A549 (cell line): ENCODE results near the gene KCNQ1. TPM values are rescaled to one million over a fixed set of nuclear protein-coding genes. Genes with fewer than 3 reads are reported as not detected.

ENCODE experiments used
- ATAC-seq, 2 experiments: fragments of 200-7000 bp in 1 of 2; fragments of >200 bp in 1 of 2; cut with Nextera tagmentation in 1 of 2; cut with Tn5 transposase in 1 of 2; 3 replicates each; pipeline versions ENCODE4 v1.8.0 to v1.9.1; 2018 to 2020; ENCODE audit warnings: mild to moderate bottlenecking in 1 of 2, moderate library complexity in 1 of 2
- CTCF ChIA-PET: fragments of 300-600 bp; sonication (Branson Sonifier 250); formaldehyde crosslinking; extraction: SDS; loops from one replicate; lab custom pipeline; 2021; ENCODE audit warnings: antibody characterized with exemption, inconsistent platforms; lab: Yijun Ruan, JAX
- POLR2A ChIA-PET: fragments of 350-600 bp; formaldehyde crosslinking; extraction: SDS; loops from one replicate; lab custom pipeline; 2021; ENCODE audit warnings: antibody characterized with exemption, inconsistent platforms; lab: Yijun Ruan, JAX
- DNase-seq, 2 experiments: peaks; one replicate each; pipeline versions ENCODE4 v3.0.0 to v3.0.0-alpha.2; 2011 to 2016; ENCODE audit warnings: low read depth in 1 of 2, low spot score in 1 of 2
- FAIRE-seq: peaks from 2 replicates; lab custom pipeline; 2011; peaks lifted over from hg19 to GRCh38; lab: Jason Lieb, UNC
- H3K27ac ChIP-seq, 2 experiments: fragments of >200 bp; sonication (Bioruptor Twin); formaldehyde crosslinking; 3 replicates each; pipeline ENCODE4 v1.5.1; 2016 to 2017
- H3K4me1 ChIP-seq: fragments of >200 bp; sonication (Bioruptor Twin); formaldehyde crosslinking; 3 replicates; pipeline ENCODE4 v1.6.1; 2016
- H3K4me2 ChIP-seq: fragments of >200 bp; sonication (Bioruptor Twin); formaldehyde crosslinking; 3 replicates; pipeline ENCODE4 v1.6.1; 2016
- H3K4me3 ChIP-seq: fragments of >200 bp; sonication (Bioruptor Twin); formaldehyde crosslinking; 3 replicates; pipeline ENCODE4 v1.5.1; 2016
- H3K9me3 ChIP-seq: fragments of >200 bp; sonication (Bioruptor Twin); formaldehyde crosslinking; 3 replicates; pipeline ENCODE4 v1.6.1; 2016
- BHLHE40 ChIP-seq: IDR thresholded peaks from 2 replicates; pipeline ENCODE4 v1.6.1; 2012; ENCODE audit warnings: low read depth, low read length, inconsistent platforms
- CBX8 ChIP-seq: fragments of 200-600 bp; sonication (generic); IDR thresholded peaks from 2 replicates; pipeline ENCODE4 v1.6.1; 2016
- CEBPB ChIP-seq, 2 experiments: fragments of >200 bp in 1 of 2; sonication (Bioruptor Twin) in 1 of 2; formaldehyde crosslinking in 1 of 2; IDR thresholded peaks; 2 replicates each; pipeline ENCODE4 v1.6.1; 2012 to 2016
- HDAC2 ChIP-seq: fragments of 200-600 bp; sonication (generic); IDR thresholded peaks from 2 replicates; pipeline ENCODE4 v1.6.1; 2016
- HEYL ChIP-seq: fragments of 250-450 bp; sonication (Bioruptor Pico); IDR thresholded peaks from 2 replicates; pipeline ENCODE4 v1.8.0; 2021; ENCODE audit warnings: mild to moderate bottlenecking, moderate library complexity
- HOXB13 ChIP-seq: fragments of 250-450 bp; sonication (Bioruptor Pico); IDR thresholded peaks from 2 replicates; pipeline ENCODE4 v1.5.0; 2020; ENCODE audit warnings: low read depth, mild to moderate bottlenecking, moderate library complexity
- JUN ChIP-seq, 2 experiments: fragments of >200 bp; sonication (Bioruptor Twin); formaldehyde crosslinking; IDR thresholded peaks; 2 replicates in 1 of 2; 3 replicates in 1 of 2; pipeline ENCODE4 v1.6.1; 2016 to 2017
- MAFK ChIP-seq: fragments of 450-650 bp; IDR thresholded peaks from 2 replicates; pipeline ENCODE4 v1.6.1; 2014; ENCODE audit not compliant: partially characterized antibody
- NR3C1 ChIP-seq: fragments of >200 bp; sonication (Bioruptor Twin); formaldehyde crosslinking; IDR thresholded peaks from 3 replicates; pipeline ENCODE4 v1.6.1; 2017
- PHF8 ChIP-seq: fragments of 200-600 bp; sonication (generic); IDR thresholded peaks from 2 replicates; pipeline ENCODE4 v1.6.1; 2016; ENCODE audit warnings: low read depth, mild to moderate bottlenecking, antibody characterized with exemption, moderate library complexity, borderline replicate concordance
- POLR2A ChIP-seq: IDR thresholded peaks from 2 replicates; pipeline ENCODE4 v1.6.1; 2012; ENCODE audit warnings: mild to moderate bottlenecking, low read length
- POLR2AphosphoS2 ChIP-seq: conservative IDR thresholded peaks from 2 replicates; pipeline ENCODE4 v1.6.1; 2012; ENCODE audit warnings: low read length, improper control_type of control experiment, inconsistent platforms
- RARB ChIP-seq: fragments of 250-450 bp; sonication (Bioruptor Pico); IDR thresholded peaks from 2 replicates; pipeline ENCODE4 v1.8.0; 2021; ENCODE audit warnings: mild to moderate bottlenecking, moderate library complexity
- RFX5 ChIP-seq: fragments of 450-650 bp; IDR thresholded peaks from 2 replicates; pipeline ENCODE4 v1.7.1; 2014; ENCODE audit warnings: antibody characterized with exemption, mild to moderate bottlenecking, moderate library complexity
- RNF2 ChIP-seq: fragments of 200-600 bp; sonication (generic); IDR thresholded peaks from 2 replicates; pipeline ENCODE4 v1.6.1; 2016; ENCODE audit warnings: low read depth, mild to moderate bottlenecking, antibody characterized with exemption, moderate library complexity, borderline replicate concordance
- TP53 ChIP-seq: fragments of 250-450 bp; sonication (Bioruptor Pico); IDR thresholded peaks from 2 replicates; pipeline ENCODE4 v1.5.0; 2021; ENCODE audit warnings: mild to moderate bottlenecking, moderate library complexity
- ZFP36 ChIP-seq: fragments of 450-650 bp; IDR thresholded peaks from 2 replicates; pipeline ENCODE4 v1.6.1; 2014; ENCODE audit warnings: borderline replicate concordance; ENCODE audit not compliant: partially characterized antibody
- ZSCAN20 ChIP-seq: fragments of 250-450 bp; sonication (Bioruptor Pico); IDR thresholded peaks from 2 replicates; pipeline ENCODE4 v1.8.0; 2022; ENCODE audit warnings: mild to moderate bottlenecking, moderate library complexity
- WGBS: methylation state at CpG from one replicate; pipeline ENCODE4 v1.1.6; 2017; ENCODE audit errors: missing lambda C conversion rate; 5-methylcytosine and 5-hydroxymethylcytosine counted together
- polyA plus RNA-seq, 4 experiments: library from polyadenylated mRNA; depleted of rRNA in 3 of 4; stranded (reverse); fragments of >200 nt; fragmentation: RNase III in 1 of 4; extraction: RNeasy Plus Mini Kit Qiagen cat#74134 plus additional on column Dnase treatment in 1 of 4; gene quantifications; 2 replicates in 3 of 4; 3 replicates in 1 of 4; pipeline ENCODE4 v1.2.3, GENCODE V29; 2011 to 2017
- TF ChIP-seq, protein P1 (sequence below): fragments of 450-650 bp; IDR thresholded peaks from 2 replicates; pipeline ENCODE4 v1.6.1; 2014; ENCODE audit warnings: antibody characterized with exemption
- TF ChIP-seq, protein P2 (sequence below): fragments of 200-600 bp; sonication (generic); IDR thresholded peaks from 2 replicates; pipeline ENCODE4 v1.6.1; 2016; ENCODE audit warnings: antibody characterized with exemption, mild to moderate bottlenecking, moderate library complexity
- TF ChIP-seq, protein P3 (sequence below): fragments of 250-450 bp; sonication (Bioruptor Pico); IDR thresholded peaks from 2 replicates; pipeline ENCODE4 v1.5.0; 2020; ENCODE audit warnings: low read depth, mild to moderate bottlenecking, moderate library complexity
- TF ChIP-seq, protein P4 (sequence below): IDR thresholded peaks from 2 replicates; pipeline ENCODE4 v1.6.1; 2012
- TF ChIP-seq, protein P5 (sequence below): fragments of 250-450 bp; sonication (Bioruptor Pico); IDR thresholded peaks from 2 replicates; pipeline ENCODE4 v1.5.0; 2021; ENCODE audit warnings: mild to moderate bottlenecking, moderate library complexity, borderline replicate concordance
- TF ChIP-seq, protein P6 (sequence below): fragments of 150-350 bp; IDR thresholded peaks from 2 replicates; pipeline ENCODE4 v1.6.1; 2014; ENCODE audit warnings: low read depth, mild to moderate bottlenecking, low read length
- TF ChIP-seq, protein P7 (sequence below): fragments of >200 bp; sonication (Bioruptor Twin); formaldehyde crosslinking; IDR thresholded peaks from 3 replicates; pipeline ENCODE4 v1.6.1; 2016

KCNQ1 gene
- polyA plus RNA-seq, 2 of the 4 experiments (the other 2 are of a cell fraction), result 0.14 to 0.17 TPM

DNA sequence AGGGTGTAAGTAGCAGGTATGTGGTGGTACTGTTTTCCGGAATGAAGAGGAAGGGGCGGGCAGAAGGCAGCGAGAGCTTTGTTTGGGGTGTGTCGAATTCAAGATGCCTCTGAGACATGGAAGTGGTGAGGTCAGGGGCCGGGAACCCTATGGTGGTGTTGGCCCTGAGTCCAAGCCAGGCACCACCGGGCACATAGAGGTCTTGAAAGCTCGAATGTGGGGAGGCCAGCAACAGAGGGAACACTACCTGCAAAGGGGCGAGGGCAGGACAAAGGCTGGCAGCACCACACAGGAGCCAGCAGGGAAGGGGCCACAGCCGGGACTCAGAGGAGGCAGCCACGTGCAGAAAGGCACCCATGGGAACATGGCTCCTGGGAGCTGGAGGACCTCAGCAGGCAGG is 383.0 kb downstream of the KCNQ1 start:
- no peak for TF ChIP-seq RFX5
- TF ChIP-seq, protein P1, sequence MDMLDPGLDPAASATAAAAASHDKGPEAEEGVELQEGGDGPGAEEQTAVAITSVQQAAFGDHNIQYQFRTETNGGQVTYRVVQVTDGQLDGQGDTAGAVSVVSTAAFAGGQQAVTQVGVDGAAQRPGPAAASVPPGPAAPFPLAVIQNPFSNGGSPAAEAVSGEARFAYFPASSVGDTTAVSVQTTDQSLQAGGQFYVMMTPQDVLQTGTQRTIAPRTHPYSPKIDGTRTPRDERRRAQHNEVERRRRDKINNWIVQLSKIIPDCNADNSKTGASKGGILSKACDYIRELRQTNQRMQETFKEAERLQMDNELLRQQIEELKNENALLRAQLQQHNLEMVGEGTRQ, result no peak
- TF ChIP-seq HDAC2, result no peak
- TF ChIP-seq, protein P2, sequence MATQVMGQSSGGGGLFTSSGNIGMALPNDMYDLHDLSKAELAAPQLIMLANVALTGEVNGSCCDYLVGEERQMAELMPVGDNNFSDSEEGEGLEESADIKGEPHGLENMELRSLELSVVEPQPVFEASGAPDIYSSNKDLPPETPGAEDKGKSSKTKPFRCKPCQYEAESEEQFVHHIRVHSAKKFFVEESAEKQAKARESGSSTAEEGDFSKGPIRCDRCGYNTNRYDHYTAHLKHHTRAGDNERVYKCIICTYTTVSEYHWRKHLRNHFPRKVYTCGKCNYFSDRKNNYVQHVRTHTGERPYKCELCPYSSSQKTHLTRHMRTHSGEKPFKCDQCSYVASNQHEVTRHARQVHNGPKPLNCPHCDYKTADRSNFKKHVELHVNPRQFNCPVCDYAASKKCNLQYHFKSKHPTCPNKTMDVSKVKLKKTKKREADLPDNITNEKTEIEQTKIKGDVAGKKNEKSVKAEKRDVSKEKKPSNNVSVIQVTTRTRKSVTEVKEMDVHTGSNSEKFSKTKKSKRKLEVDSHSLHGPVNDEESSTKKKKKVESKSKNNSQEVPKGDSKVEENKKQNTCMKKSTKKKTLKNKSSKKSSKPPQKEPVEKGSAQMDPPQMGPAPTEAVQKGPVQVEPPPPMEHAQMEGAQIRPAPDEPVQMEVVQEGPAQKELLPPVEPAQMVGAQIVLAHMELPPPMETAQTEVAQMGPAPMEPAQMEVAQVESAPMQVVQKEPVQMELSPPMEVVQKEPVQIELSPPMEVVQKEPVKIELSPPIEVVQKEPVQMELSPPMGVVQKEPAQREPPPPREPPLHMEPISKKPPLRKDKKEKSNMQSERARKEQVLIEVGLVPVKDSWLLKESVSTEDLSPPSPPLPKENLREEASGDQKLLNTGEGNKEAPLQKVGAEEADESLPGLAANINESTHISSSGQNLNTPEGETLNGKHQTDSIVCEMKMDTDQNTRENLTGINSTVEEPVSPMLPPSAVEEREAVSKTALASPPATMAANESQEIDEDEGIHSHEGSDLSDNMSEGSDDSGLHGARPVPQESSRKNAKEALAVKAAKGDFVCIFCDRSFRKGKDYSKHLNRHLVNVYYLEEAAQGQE, result no peak
- TF ChIP-seq RNF2, result no peak
- TF ChIP-seq TP53, result no peak
- TF ChIP-seq, protein P3, sequence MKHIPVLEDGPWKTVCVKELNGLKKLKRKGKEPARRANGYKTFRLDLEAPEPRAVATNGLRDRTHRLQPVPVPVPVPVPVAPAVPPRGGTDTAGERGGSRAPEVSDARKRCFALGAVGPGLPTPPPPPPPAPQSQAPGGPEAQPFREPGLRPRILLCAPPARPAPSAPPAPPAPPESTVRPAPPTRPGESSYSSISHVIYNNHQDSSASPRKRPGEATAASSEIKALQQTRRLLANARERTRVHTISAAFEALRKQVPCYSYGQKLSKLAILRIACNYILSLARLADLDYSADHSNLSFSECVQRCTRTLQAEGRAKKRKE (CRISPR knock-in tag), result no peak
- TF ChIP-seq PHF8, result no peak
- no peak for TF ChIP-seq MAFK
- TF ChIP-seq, protein P4, sequence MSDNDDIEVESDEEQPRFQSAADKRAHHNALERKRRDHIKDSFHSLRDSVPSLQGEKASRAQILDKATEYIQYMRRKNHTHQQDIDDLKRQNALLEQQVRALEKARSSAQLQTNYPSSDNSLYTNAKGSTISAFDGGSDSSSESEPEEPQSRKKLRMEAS, result no peak
- no peak for TF ChIP-seq RARB (CRISPR knock-in tag)
- TF ChIP-seq POLR2A, result no peak
- no peak for TF ChIP-seq BHLHE40
- TF ChIP-seq ZSCAN20 (CRISPR knock-in tag), result no peak
- TF ChIP-seq, protein P5, sequence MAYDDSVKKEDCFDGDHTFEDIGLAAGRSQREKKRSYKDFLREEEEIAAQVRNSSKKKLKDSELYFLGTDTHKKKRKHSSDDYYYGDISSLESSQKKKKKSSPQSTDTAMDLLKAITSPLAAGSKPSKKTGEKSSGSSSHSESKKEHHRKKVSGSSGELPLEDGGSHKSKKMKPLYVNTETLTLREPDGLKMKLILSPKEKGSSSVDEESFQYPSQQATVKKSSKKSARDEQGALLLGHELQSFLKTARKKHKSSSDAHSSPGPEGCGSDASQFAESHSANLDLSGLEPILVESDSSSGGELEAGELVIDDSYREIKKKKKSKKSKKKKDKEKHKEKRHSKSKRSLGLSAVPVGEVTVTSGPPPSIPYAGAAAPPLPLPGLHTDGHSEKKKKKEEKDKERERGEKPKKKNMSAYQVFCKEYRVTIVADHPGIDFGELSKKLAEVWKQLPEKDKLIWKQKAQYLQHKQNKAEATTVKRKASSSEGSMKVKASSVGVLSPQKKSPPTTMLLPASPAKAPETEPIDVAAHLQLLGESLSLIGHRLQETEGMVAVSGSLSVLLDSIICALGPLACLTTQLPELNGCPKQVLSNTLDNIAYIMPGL (CRISPR knock-in tag), result no peak
- TF ChIP-seq HOXB13 (CRISPR knock-in tag), result no peak
- H3K4me2 ChIP-seq, result no peak overlapping the region
- WGBS, result 45% methylated on average over 10 of the region's 10 CpGs
- DNase-seq, result no peak
- POLR2A ChIA-PET, result no interaction called here
- peaks cover 29% of the 10 kb centered on the region for H3K9me3 ChIP-seq
- H3K4me1 ChIP-seq, result peaks cover 10% of the 10 kb centered on the region; the same call in 2 of the 3 replicates
- no peak overlapping the region for H3K27ac ChIP-seq
- CTCF ChIA-PET, result interaction anchor here (0.9 to 1.6 kb wide), 3 partner anchors 9 to 297 kb away, joined by 3 to 5 read pairs (median 3); no protein-coding TSS in a partner anchor
- no peak for FAIRE-seq
- no peak for ATAC-seq
- no peak overlapping the region for H3K4me3 ChIP-seq

DNA sequence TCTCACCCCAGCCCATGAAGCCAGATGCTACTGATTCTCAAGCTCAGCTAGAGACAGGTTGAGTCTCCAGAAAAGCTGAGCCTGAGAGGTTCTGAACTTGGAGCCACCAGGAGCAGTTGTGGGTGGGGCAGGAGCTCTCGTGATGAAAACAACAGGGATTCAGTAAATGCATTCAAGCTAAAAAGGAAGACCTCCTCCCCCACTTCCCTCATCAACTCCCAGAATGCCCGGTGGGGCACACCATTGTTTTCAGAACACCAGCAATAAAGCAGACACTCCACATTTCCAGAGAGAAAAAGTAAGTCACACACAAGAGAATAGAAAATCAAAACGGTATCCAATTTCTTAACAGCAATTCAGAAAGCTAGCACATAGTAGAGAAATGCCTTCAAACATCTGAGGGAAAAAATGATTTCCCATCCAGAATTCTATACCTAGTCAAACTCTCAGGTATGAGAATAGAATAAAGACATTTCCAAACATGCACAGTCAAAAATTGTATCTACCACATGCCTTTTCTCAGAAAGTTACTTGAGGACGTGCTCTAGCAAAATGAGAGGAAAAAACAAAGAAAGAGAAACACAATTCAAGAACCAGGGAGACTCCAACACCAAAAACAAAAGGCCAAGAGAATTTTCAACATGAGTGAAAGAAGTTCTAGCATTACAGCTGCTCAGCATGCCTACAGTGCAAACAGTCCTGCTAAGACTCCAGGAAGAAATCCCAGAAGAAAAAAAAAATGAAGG is 383.9 kb downstream of the KCNQ1 start:
- H3K4me3 ChIP-seq, result no peak overlapping the region
- peaks cover 19% of the 10 kb centered on the region for H3K9me3 ChIP-seq
- no peak for DNase-seq
- H3K4me2 ChIP-seq, result no peak overlapping the region
- no peak overlapping the region for H3K27ac ChIP-seq
- 23% methylated on average over 4 of the region's 4 CpGs for WGBS
- POLR2A ChIA-PET, result no interaction called here
- FAIRE-seq, result no peak
- H3K4me1 ChIP-seq, result peaks cover 10% of the 10 kb centered on the region; the same call in 2 of the 3 replicates
- CTCF ChIA-PET, result interaction anchor here (1.3 to 1.6 kb wide), 3 partner anchors 10 to 51 kb away, joined by 3 to 5 read pairs (median 3); no protein-coding TSS in a partner anchor
- ATAC-seq, result no peak
- TF ChIP-seq ZFP36 (no peak), POLR2A (no peak), POLR2AphosphoS2 (no peak), JUN (IDR thresholded peaks at IDR 0.05) (no peak), CBX8 (no peak), CEBPB (IDR thresholded peaks at IDR 0.05) (no peak), HEYL (CRISPR knock-in tag) (no peak), NR3C1 (no peak), MAFK (no peak)
- TF ChIP-seq, protein P6, sequence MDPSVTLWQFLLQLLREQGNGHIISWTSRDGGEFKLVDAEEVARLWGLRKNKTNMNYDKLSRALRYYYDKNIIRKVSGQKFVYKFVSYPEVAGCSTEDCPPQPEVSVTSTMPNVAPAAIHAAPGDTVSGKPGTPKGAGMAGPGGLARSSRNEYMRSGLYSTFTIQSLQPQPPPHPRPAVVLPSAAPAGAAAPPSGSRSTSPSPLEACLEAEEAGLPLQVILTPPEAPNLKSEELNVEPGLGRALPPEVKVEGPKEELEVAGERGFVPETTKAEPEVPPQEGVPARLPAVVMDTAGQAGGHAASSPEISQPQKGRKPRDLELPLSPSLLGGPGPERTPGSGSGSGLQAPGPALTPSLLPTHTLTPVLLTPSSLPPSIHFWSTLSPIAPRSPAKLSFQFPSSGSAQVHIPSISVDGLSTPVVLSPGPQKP, result no peak
- TF ChIP-seq, protein P1, result no peak
- TF ChIP-seq, protein P7, sequence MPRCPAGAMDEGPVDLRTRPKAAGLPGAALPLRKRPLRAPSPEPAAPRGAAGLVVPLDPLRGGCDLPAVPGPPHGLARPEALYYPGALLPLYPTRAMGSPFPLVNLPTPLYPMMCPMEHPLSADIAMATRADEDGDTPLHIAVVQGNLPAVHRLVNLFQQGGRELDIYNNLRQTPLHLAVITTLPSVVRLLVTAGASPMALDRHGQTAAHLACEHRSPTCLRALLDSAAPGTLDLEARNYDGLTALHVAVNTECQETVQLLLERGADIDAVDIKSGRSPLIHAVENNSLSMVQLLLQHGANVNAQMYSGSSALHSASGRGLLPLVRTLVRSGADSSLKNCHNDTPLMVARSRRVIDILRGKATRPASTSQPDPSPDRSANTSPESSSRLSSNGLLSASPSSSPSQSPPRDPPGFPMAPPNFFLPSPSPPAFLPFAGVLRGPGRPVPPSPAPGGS, result no peak
